Measurements from ENCODE around the gene VWA1. TPM values are rescaled to one million over a fixed set of nuclear protein-coding genes. Genes with fewer than 3 reads are reported as not detected.

VWA1 gene
- total and polyA plus RNA-seq, 2 experiments from 2014 or later, result 31.5 to 48.1 TPM

DNA sequence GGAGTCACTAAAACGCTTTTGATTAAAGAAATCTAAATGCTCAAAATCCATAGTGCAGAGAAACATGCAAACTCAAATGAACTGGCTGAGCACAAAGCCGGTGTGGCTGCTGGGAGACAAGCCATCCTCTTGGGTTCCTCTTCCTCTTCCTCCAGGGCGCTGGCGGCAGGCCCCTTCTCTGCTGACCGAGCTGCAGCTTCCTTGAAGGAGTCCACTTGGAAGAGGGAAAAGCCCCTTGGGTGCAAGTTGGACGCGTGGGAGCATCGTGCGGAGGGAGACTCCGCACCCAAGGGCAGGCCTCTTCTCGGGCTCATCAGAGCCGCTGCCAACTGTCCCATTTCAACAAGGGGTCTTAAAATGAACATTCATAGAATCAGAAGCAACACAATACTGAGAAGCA lies 44.3 kb upstream of the VWA1 start:
- no peak overlapping the region for H3K27ac ChIP-seq
- H3K4me1 ChIP-seq (ENCODE audit: low read depth), result no peaks in the 10 kb centered on the region
- H3K9me3 ChIP-seq (ENCODE audit: low read depth), result no peaks in the 10 kb centered on the region
- no peak for DNase-seq (ENCODE audit: low read depth in 1 of 2, low spot score in 1 of 2)
- H3K4me3 ChIP-seq, result no peak overlapping the region
- H3K27me3 ChIP-seq, result no peaks in the 10 kb centered on the region
- H3K36me3 ChIP-seq, result peaks cover 84% of the 10 kb centered on the region
- TF ChIP-seq, protein P1, sequence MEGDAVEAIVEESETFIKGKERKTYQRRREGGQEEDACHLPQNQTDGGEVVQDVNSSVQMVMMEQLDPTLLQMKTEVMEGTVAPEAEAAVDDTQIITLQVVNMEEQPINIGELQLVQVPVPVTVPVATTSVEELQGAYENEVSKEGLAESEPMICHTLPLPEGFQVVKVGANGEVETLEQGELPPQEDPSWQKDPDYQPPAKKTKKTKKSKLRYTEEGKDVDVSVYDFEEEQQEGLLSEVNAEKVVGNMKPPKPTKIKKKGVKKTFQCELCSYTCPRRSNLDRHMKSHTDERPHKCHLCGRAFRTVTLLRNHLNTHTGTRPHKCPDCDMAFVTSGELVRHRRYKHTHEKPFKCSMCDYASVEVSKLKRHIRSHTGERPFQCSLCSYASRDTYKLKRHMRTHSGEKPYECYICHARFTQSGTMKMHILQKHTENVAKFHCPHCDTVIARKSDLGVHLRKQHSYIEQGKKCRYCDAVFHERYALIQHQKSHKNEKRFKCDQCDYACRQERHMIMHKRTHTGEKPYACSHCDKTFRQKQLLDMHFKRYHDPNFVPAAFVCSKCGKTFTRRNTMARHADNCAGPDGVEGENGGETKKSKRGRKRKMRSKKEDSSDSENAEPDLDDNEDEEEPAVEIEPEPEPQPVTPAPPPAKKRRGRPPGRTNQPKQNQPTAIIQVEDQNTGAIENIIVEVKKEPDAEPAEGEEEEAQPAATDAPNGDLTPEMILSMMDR (IDR thresholded peaks at IDR 0.05; ENCODE audit: low read depth, low read length), result no peak

GRCh38 chr1:1393014-1393413 lies 42.5 kb upstream of the VWA1 start:
- Histone ChIP-seq H3K27me3 (no peaks in the 10 kb centered on the region), H3K4me1 (ENCODE audit: low read depth) (peaks cover 4% of the 10 kb centered on the region), H3K4me3 (no peak overlapping the region), H3K27ac (no peak overlapping the region), H3K36me3 (peaks cover 73% of the 10 kb centered on the region), H3K9me3 (ENCODE audit: low read depth) (no peaks in the 10 kb centered on the region)
- TF ChIP-seq, protein P1 (IDR thresholded peaks at IDR 0.05; ENCODE audit: low read depth, low read length), result no peak
- no peak for DNase-seq (ENCODE audit: low read depth in 1 of 2, low spot score in 1 of 2)

DNA sequence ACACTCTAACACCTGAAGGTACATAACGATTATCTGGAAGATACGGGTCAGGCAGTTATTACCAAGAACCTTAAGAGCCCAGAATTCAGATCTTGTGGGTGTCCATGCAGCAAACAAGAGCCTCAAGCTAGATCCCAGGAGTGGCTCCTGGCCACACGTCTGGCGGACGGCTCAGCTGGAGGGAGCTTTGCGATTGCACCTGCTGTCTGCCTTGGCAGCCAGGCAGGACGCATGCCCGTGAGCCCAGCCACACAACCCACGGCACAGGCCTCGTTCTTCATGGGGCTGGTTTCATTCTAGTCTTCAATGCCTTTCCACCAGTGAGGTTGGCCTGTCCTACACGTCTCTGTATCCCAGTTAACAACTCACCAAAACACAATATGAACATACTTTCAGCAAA lies 42.1 kb upstream of the VWA1 start:
- H3K4me3 ChIP-seq, result no peak overlapping the region
- no peaks in the 10 kb centered on the region for H3K27me3 ChIP-seq
- TF ChIP-seq, protein P1 (IDR thresholded peaks at IDR 0.05; ENCODE audit: low read depth, low read length), result no peak
- H3K9me3 ChIP-seq (ENCODE audit: low read depth), result no peaks in the 10 kb centered on the region
- peaks cover 7% of the 10 kb centered on the region for H3K4me1 ChIP-seq (ENCODE audit: low read depth)
- no peak for DNase-seq (ENCODE audit: low read depth in 1 of 2, low spot score in 1 of 2)
- H3K36me3 ChIP-seq, result peaks cover 69% of the 10 kb centered on the region
- H3K27ac ChIP-seq, result no peak overlapping the region

- DNase-seq (ENCODE audit: low read depth in 1 of 2, low spot score in 1 of 2), result no peak
- no peak overlapping the region for H3K27ac ChIP-seq
- H3K9me3 ChIP-seq (ENCODE audit: low read depth), result no peaks in the 10 kb centered on the region
- TF ChIP-seq, protein P1 (IDR thresholded peaks at IDR 0.05; ENCODE audit: low read depth, low read length), result no peak
- peaks cover 68% of the 10 kb centered on the region for H3K36me3 ChIP-seq
- no peak overlapping the region for H3K4me3 ChIP-seq
- H3K27me3 ChIP-seq, result no peaks in the 10 kb centered on the region
- peaks cover 7% of the 10 kb centered on the region for H3K4me1 ChIP-seq (ENCODE audit: low read depth)
Observed at GRCh38 chr1:1394116-1394515, 41.4 kb upstream of the VWA1 start.

- Histone ChIP-seq H3K9me3 (ENCODE audit: low read depth) (no peaks in the 10 kb centered on the region), H3K36me3 (peaks cover 60% of the 10 kb centered on the region), H3K27ac (peak overlapping the region; percentile 28), H3K4me3 (no peak overlapping the region), H3K27me3 (no peaks in the 10 kb centered on the region), H3K4me1 (ENCODE audit: low read depth) (peaks cover 7% of the 10 kb centered on the region)
- DNase-seq (ENCODE audit: low read depth in 1 of 2, low spot score in 1 of 2), result no peak
- TF ChIP-seq, protein P1 (IDR thresholded peaks at IDR 0.05; ENCODE audit: low read depth, low read length), result no peak
Observed at GRCh38 chr1:1395166-1395565, 40.3 kb upstream of the VWA1 start.

All from cardiac muscle cell (in vitro differentiated cells and primary cell).